GM10847 (cell line): Measurements from ENCODE around the gene CREB3L4.

Source experiments
- POLR2A ChIP-seq: IDR thresholded peaks from 2 replicates; pipeline ENCODE4 v1.6.1; 2011; ENCODE audit not compliant: insufficient read length; ENCODE audit errors: extremely low read depth

CREB3L4 gene

GRCh38 chr1:153932156-153933131 lies 35.3 kb upstream of the CREB3L4 start:
- TF ChIP-seq POLR2A, result no peak

DNA sequence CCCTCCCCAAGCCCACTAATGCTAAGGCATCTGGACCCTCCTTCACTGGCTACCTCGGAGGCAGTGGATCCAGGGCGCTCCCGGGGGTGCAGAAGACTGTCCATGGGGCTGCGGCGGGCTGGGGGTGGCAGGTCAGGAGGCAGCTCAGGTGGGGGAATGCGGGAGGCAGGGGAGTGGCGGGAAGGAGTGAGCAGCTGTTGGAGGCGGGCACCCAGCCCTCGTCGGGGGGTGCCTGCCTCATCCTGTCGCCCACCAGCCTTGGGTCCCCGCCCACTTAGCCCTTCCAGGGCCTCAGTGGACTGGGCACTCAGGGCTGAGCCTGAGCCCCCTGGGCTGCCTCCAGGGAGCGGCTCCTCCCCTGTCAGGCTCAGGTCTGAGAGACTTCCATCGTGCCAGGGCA lies 34.3 kb upstream of the CREB3L4 start:
- TF ChIP-seq POLR2A, result no peak

GRCh38 chr1:153933955-153934354 lies 33.7 kb upstream of the CREB3L4 start:
- no peak for TF ChIP-seq POLR2A

- no peak for TF ChIP-seq POLR2A
Measured at GRCh38 chr1:153934746-153935145, 33.0 kb upstream of the CREB3L4 start.

DNA sequence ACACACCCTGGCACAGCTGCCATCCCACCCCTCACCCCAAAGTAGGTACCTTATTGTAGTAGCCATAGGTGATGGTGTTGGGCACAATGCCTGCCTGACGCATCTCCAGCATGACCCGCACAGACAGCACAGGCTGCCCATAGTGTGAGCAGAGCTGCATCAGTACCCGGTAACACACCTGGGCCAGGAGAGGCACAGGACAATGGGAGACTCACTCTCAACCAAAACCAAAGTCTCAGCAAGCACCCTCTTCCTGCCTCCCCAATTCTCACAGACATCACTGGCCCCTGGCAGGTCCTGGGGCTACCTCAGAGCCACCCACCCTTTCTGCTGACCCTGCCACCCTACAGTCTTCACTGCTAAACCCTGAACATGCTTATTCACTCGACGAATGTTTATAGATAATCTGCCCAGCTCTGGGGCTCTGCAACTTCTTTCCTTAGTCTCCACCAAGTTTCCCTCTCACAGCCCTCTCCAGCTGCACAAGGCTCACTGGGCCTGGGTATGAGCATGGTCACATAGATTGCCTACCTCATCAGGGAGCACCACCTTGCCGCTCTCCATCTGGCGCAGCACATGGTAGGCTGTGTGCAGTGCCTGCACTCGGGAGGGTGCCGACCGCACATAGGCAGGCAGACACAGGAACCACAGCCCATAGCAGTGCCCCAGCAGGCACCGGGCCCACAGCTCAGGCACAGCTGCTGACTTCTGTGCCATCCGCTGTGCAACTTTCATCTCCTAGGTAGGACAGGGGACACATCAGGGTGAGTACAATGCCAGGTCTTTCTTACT lies 31.5 kb upstream of the CREB3L4 start:
- no peak for TF ChIP-seq POLR2A

- no peak for TF ChIP-seq POLR2A
Measured at GRCh38 chr1:153937331-153937730, 30.4 kb upstream of the CREB3L4 start.

GRCh38 chr1:153938996-153939395 lies 28.7 kb upstream of the CREB3L4 start:
- TF ChIP-seq POLR2A, result no peak

DNA sequence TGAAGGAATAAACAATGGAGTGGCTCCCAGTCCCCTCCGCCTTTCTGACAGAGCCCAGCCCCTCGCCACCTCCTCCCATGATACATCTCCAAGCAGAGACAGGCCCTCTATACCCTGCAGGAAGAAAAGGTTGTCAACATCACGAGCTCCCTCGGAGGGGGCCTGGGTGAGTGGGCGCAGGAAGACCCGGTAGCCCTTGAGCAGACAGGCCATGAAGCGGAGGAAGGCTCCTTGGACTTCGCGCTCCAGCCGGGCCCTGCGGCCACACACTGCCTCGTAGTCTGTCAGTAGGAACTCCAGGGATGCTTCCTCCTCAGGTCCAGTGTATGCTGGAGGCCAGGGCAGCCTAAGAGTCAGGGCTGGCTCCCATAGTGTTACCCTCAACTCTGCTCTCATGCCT lies 28.2 kb upstream of the CREB3L4 start:
- TF ChIP-seq POLR2A, result no peak

GRCh38 chr1:153940756-153941155 lies 26.9 kb upstream of the CREB3L4 start:
- TF ChIP-seq POLR2A, result no peak

- no peak for TF ChIP-seq POLR2A
Measured at GRCh38 chr1:153941826-153942725, 25.6 kb upstream of the CREB3L4 start.

- no peak for TF ChIP-seq POLR2A
Measured at GRCh38 chr1:153942766-153943549, 24.7 kb upstream of the CREB3L4 start.

DNA sequence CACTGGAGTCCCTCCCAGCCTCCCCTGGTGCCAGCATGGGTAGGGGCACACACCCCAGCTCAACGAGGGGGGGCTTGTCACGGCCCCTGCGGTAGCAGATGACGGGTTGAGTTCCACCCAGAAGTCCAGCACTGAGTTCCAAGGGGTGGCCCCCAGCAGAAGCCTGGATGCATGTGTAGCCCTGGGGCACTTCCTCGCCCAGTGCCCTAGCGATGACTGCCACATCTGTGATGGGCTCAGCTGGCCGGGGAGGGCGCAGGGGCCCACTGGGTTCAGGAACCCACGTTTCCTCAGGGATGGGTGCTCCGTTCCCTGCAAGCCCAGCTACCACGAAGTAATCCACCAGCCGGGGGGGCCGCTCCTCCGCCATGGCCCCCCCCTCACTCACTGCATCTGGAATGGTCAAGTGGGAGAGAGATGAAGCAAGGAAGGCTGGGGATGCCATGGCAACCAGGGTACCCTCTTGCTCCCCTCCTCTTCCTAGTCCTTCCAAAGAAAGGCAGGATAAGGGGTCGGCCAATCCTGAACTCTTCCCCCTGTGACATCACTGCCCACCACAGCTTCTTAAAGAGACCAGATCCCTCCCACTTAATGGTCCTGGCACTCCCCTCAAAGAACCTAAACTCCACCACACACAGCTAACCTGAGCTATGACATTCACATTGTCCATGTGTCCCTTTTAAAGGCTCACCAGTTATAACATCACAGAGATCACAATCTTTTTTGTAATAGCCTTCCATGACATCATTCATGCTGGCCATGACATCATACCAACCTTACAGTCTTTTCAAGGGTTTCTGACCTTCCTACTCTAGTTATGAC lies 23.5 kb upstream of the CREB3L4 start:
- TF ChIP-seq POLR2A, result no peak

DNA sequence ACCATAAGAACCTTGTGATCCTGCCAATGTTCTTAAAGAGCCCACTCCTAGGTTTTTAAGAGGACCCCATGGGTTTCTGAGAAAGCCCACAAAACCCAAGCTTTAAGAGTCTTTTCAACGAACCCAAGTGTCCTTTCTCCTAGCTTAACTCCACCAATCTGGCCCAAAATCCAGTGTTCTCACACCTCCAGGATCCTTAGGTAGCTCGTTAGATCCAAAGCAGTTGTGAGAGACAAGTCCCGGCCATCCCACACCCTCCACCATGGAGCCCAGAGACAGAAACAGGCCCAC lies 22.9 kb upstream of the CREB3L4 start:
- TF ChIP-seq POLR2A, result no peak
